Activated CD4-positive, CD25-positive, alpha-beta regulatory T cell treated with anti-CD3 and anti-CD28 coated beads, Interleukin-2, amount 50 U/mL, for 72 hours (primary cell): ENCODE results near the gene DLG4.
A peak's percentile ranks its signal among the peaks of the same experiment; 100 is the strongest.
"Not testable (repeated sequence)": the region's sequence is repeated elsewhere in the genome, so short reads cannot be mapped to it uniquely, and the experiment has no call there.

Source experiments
- DNase-seq: peaks from one replicate; pipeline ENCODE4 v3.0.0; 2021

Gene DLG4

DNA sequence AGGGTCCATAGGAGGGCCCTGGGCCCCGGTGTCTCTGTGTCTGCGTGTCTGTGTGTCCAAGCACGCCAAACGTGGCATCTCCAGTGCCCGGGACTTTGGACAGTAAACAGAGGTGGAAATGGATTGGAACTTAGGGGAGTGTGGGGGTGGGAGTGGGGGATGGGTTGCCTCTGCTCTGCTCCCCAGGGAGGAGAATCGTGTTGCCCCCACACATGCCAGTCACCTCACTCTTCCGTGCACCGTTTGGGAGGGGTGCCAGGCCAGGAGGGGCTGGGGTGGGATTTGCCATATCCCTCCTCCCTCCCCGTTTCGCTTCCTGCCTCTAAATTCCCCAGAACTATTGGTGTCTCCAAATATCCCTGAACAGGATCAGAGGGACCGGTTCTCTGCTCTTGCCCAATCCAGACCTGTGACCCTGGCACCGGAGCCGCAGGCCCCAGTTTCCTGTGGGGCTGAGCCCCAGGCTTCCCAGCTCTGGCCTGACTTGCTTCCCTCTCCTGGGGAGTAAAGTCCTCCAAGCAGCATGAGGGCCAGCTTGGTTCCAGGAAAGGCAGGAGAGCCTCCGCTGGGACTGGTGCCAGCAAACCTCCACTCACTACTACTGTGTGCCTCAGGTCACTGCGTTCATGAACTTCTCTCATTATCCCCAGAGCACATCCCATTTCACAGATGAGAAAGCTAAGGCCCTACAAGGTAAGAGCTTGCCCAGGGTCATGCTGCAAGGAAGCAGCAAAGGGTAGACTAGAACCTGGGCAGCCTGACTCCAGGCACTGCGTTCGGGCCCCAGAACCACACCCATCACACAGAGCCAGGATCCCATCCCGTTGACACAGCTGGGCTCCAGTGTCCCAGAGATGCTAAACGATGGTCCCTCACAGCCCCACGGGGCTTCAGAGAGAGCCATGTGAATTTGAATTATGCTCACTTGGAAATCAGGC, 40.0 kb downstream of the DLG4 start, which contains the start of gene ASGR1:
TSS of gene ASGR1 (minus strand) at position 54 of the 938 bp plus-strand sequence. CDS start 807 bp downstream, outside the sequence.
- no peak for DNase-seq

GRCh38 chr17:7178973-7179316, 40.7 kb downstream of the DLG4 start:
- no peak for DNase-seq

DNA sequence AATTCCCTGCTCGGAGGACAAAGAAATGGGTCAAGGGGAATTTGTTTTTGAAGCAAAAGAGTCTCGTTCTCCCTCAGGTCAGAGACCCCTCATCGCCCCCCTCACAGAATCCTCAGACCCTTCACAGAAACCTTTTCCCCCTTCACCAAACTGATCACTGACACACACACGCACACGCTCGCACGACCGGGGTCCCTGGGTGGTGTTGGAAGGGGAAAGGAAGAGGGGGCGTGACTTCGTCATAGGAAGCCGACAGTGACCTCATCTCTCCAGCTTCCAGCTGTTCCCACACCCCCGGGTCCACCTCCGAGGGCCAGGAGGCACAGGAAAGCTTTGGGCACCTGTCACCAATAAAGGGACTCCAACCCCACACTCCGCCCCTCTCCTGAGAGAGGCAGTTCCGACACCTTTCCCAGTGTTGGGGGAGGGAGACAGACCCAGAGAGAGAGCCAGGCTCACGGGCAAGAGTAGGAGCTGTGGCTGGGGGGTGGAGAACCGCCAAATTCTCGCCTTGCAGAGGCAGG, 41.6 kb downstream of the DLG4 start:
- no peak for DNase-seq

- peak; percentile 59 for DNase-seq
Measured at GRCh38 chr17:7177191-7177953, 42.3 kb downstream of the DLG4 start.

GRCh38 chr17:7176841-7177190, 42.8 kb downstream of the DLG4 start:
- DNase-seq: no peak

GRCh38 chr17:7176107-7176840, 43.4 kb downstream of the DLG4 start:
- no peak for DNase-seq

- DNase-seq: no peak
Measured at GRCh38 chr17:7175330-7175733, 44.3 kb downstream of the DLG4 start.

GRCh38 chr17:7174603-7175326, 44.9 kb downstream of the DLG4 start:
- DNase-seq: no peak

- DNase-seq: no peak
Measured at GRCh38 chr17:7173687-7174602, 45.7 kb downstream of the DLG4 start.

GRCh38 chr17:7172522-7173191, 47.0 kb downstream of the DLG4 start:
- DNase-seq: not testable (repeated sequence)

DNA sequence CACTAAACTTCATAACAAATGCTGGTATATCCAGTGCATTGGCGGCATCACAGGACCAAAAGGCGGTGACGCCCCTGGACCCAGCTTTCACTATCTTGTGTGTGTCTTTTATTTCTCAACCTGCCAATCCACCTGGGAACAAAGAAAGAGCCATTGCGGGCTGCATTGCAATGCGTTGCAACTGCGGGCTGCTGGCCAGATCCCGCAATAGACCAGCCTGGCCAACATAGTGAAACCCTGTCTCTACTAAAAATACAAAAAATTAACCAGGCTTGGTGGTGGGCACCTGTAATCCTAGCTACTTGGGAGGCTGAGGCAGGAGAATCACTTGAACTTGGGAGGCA, 50.1 kb downstream of the DLG4 start:
- not testable (repeated sequence) for DNase-seq

DNA sequence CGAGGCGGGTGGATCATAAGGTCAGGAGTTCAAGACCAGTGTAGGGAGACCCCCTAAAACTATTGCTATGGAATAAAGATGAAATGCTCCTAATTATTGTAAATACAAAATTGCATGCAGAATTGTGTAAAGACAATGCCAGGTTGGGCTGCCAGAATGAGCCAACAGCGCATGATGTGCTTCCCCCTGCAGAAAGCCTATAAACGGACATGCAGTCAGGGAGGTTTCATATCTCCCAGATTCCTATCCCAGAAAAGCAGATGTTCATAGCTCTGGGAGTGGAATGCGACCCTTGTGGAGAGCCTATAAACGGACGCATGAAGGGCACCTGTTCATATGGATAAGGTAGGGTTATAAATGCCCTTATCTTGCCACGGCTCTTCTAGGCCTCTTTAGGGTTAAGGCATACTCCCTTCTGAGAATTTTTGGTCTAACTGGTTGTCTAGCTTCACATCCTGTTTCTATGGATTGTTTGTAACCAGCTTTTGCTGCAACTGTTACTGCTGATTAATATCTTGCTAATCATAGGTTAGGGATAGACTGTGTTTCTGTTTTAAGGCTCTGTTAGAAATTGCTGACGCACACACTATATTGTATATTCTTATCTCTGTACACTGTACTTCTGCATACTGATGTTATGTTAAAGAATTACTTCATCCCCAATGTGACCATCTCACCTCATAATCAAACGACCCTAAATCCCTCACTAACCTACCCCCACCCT, 50.6 kb downstream of the DLG4 start:
- DNase-seq: not testable (repeated sequence)

DNA sequence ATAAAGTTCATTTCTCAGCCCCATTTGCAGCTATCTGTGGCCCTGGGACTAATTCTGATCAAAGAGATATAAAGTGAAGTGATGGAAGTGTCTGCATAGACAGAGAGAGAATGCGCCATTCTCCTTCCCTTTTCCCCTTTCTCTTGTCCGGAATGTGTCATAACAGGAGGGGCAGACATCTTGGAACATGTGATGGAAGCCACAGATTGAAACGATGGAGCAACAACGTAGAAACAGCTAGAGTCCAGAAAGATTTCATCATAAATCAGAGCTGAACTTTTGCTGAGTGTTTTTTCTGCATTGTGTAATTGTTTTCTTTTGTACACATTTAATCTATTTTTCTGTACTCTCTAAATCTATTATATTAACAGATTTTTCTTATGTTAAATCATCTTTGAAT, 51.8 kb downstream of the DLG4 start:
- no peak for DNase-seq

DNA sequence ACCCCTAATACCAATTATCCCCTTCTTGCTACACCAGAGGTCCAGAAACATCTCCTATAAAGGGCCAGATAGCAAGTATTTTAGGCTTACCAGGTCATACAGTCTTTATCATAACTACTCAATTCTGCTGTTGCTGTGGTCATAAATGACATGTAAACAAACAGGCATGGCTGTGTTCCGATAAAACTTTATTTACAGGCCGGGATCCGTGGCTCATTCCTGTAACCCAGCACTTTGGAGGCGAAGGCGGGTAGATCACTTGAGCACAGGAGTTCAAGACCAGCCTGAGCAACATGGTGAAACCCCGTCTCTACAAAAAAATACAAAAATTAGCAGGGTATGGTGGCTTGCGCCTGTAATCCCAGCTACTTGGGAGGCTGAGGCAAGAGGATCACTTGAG, 52.8 kb downstream of the DLG4 start:
- DNase-seq: no peak

GRCh38 chr17:7159571-7159970, 60.1 kb downstream of the DLG4 start:
- DNase-seq: not testable (repeated sequence)

GRCh38 chr17:7158424-7158823, 61.2 kb downstream of the DLG4 start:
- not testable (repeated sequence) for DNase-seq

DNA sequence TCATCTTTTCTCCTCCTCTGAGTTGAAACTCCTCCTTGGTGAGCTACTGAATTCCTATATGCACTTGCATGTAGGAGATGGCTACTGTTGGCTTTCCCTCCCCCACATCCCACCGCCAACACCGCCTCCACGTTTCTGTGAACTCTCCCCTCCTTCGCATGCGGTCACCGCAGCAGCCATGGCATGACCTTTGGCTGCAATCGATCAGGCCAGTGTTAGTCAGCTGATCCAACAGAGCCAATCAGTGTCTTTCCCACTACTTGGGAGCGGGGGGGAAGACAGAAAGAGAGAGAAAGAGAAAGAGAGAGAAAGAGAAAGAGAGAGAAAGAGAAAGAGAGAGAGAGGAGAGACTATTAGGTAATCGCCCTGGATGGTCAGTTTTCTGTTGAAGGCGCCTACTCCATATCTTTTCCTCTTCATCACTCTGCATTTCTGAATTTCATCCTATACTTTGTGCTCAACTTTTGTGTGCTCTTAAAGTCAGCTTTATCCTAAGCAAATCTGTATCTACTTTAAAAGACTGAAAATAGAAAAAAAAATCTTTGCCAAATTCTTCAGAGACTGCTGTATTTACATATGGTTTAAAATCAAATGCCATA, 63.2 kb downstream of the DLG4 start:
- DNase-seq: no peak

GRCh38 chr17:7147772-7148171, 71.9 kb downstream of the DLG4 start:
- no peak for DNase-seq

- DNase-seq: no peak
Measured at GRCh38 chr17:7146115-7146514, 73.5 kb downstream of the DLG4 start.

DNA sequence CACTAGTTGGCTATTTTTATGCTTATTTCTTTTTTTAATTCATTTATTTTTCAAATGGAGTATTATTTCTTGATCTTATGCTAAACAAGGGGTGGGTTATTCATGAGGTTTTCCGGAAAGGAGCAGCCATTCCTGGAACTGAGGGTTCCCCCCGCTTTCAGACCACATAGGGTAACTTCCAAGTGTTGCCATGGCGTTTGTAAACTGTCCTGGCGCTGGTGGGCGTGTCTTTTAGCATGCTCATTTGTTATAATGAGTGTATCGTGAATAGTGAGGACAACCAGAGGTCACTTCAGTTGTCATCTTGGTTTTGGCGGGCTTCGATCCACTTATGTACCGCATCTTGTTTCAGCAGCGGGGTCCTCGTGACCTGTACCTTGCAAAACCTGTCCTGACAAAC, 75.4 kb downstream of the DLG4 start:
- no peak for DNase-seq
